Parathyroid adenoma (tissue), 2 donors: ENCODE measurements around the gene NUP85.
"Not testable (repeated sequence)": the region's sequence is repeated elsewhere in the genome, so short reads cannot be mapped to it uniquely, and the experiment has no call there.

ENCODE experiments used
- H2AFZ ChIP-seq: fragments of 300-600 bp; sonication (generic); one replicate; pipeline ENCODE4 v1.7.0; 2017; ENCODE audit warnings: antibody characterized with exemption, mild to moderate bottlenecking
- H3K27ac ChIP-seq: fragments of 300-600 bp; sonication (generic); one replicate; pipeline ENCODE4 v1.7.0; 2017
- H3K27me3 ChIP-seq: fragments of 300-600 bp; sonication (generic); one replicate; pipeline ENCODE4 v1.7.0; 2017; ENCODE audit warnings: low read length; ENCODE audit not compliant: control insufficient read depth, insufficient read depth
- H3K36me3 ChIP-seq: fragments of 300-600 bp; sonication (generic); one replicate; pipeline ENCODE4 v1.7.0; 2017; ENCODE audit warnings: low read length; ENCODE audit not compliant: control insufficient read depth, insufficient read depth
- H3K4me1 ChIP-seq: fragments of 300-600 bp; sonication (generic); one replicate; pipeline ENCODE4 v1.7.0; 2017; ENCODE audit warnings: control low read depth
- H3K4me2 ChIP-seq: fragments of 300-600 bp; sonication (generic); one replicate; pipeline ENCODE4 v1.7.0; 2017; ENCODE audit warnings: low read length
- H3K4me3 ChIP-seq: fragments of 300-600 bp; sonication (generic); one replicate; pipeline ENCODE4 v1.7.0; 2017; ENCODE audit warnings: low read depth, low read length
- H3K79me2 ChIP-seq: fragments of 300-600 bp; sonication (generic); one replicate; pipeline ENCODE4 v1.7.0; 2017; ENCODE audit warnings: control low read depth
- H3K9ac ChIP-seq: fragments of 300-600 bp; sonication (generic); one replicate; pipeline ENCODE4 v1.7.0; 2017; ENCODE audit warnings: mild to moderate bottlenecking
- H3K9me3 ChIP-seq: fragments of 300-600 bp; sonication (generic); one replicate; pipeline ENCODE4 v1.7.0; 2017; ENCODE audit warnings: low read length; ENCODE audit not compliant: control insufficient read depth
- CTCF ChIP-seq: fragments of 300-600 bp; sonication (generic); IDR thresholded peaks from one replicate; pipeline ENCODE4 v1.7.0; 2017; ENCODE audit warnings: antibody characterized with exemption, mild to moderate bottlenecking
- donor health status: primary hyperparathyroidism.

Gene NUP85

GRCh38 chr17:75199886-75200618 is 5.4 kb upstream of the NUP85 start:
- H3K79me2 ChIP-seq = no peaks in the 10 kb centered on the region
- H3K36me3 ChIP-seq = no peaks in the 10 kb centered on the region
- TF ChIP-seq CTCF = no peak
- no peak overlapping the region for H3K27ac ChIP-seq
- H3K4me3 ChIP-seq = no peak overlapping the region
- no peak overlapping the region for H2AFZ ChIP-seq
- H3K9me3 ChIP-seq = no peaks in the 10 kb centered on the region
- no peaks in the 10 kb centered on the region for H3K27me3 ChIP-seq
- H3K9ac ChIP-seq = no peak overlapping the region
- no peaks in the 10 kb centered on the region for H3K4me1 ChIP-seq
- H3K4me2 ChIP-seq = no peak overlapping the region

- H3K9me3 ChIP-seq = no peaks in the 10 kb centered on the region
- H3K4me2 ChIP-seq = peak overlapping the region; percentile 100
- peak overlapping the region; percentile 91 for H3K9ac ChIP-seq
- H3K4me3 ChIP-seq = peak overlapping the region; percentile 98
- H3K4me1 ChIP-seq = no peaks in the 10 kb centered on the region
- peaks cover 11% of the 10 kb centered on the region for H3K79me2 ChIP-seq
- peak overlapping the region; percentile 98 for H3K27ac ChIP-seq
- peak overlapping the region; percentile 98 for H2AFZ ChIP-seq
- H3K27me3 ChIP-seq = no peaks in the 10 kb centered on the region
- H3K36me3 ChIP-seq = no peaks in the 10 kb centered on the region
- no peak for TF ChIP-seq CTCF
Measured at GRCh38 chr17:75205793-75206163, 299 bp downstream of the NUP85 start.

- H3K79me2 ChIP-seq = peaks cover 13% of the 10 kb centered on the region
- not testable (repeated sequence) for H3K27me3 ChIP-seq, H3K9me3 ChIP-seq, H3K27ac ChIP-seq, H3K36me3 ChIP-seq, H3K4me2 ChIP-seq, H2AFZ ChIP-seq, H3K4me3 ChIP-seq, H3K9ac ChIP-seq, H3K4me1 ChIP-seq
Measured at GRCh38 chr17:75207050-75207407, 1.6 kb downstream of the NUP85 start.

GRCh38 chr17:75207760-75208159 is 2.3 kb downstream of the NUP85 start:
- TF ChIP-seq CTCF = no peak
- H3K27ac ChIP-seq = no peak overlapping the region

GRCh38 chr17:75208161-75208560 is 2.7 kb downstream of the NUP85 start:
- H3K79me2 ChIP-seq = peaks cover 13% of the 10 kb centered on the region
- no peaks in the 10 kb centered on the region for H3K27me3 ChIP-seq
- no peak overlapping the region for H3K27ac ChIP-seq
- no peak overlapping the region for H3K9ac ChIP-seq
- no peak overlapping the region for H3K4me2 ChIP-seq
- no peaks in the 10 kb centered on the region for H3K36me3 ChIP-seq
- H3K9me3 ChIP-seq = no peaks in the 10 kb centered on the region
- TF ChIP-seq CTCF = no peak
- H3K4me1 ChIP-seq = no peaks in the 10 kb centered on the region
- no peak overlapping the region for H2AFZ ChIP-seq
- H3K4me3 ChIP-seq = no peak overlapping the region

More at GRCh38 chr17:75207760-75208159, 2.3 kb downstream of the NUP85 start:
- Histone ChIP-seq H3K4me1 (no peaks in the 10 kb centered on the region), H3K4me2 (no peak overlapping the region), H3K36me3 (no peaks in the 10 kb centered on the region), H2AFZ (no peak overlapping the region), H3K9ac (no peak overlapping the region), H3K79me2 (peaks cover 13% of the 10 kb centered on the region), H3K9me3 (no peaks in the 10 kb centered on the region), H3K27me3 (no peaks in the 10 kb centered on the region), H3K4me3 (no peak overlapping the region)
